Activated CD4-positive, alpha-beta memory T cell treated with anti-CD3 and anti-CD28 coated beads, Interleukin-2, amount 10 ng/mL, durations not matched to agents 7 days and 5 days (primary cell): Measurements from ENCODE around the gene BBC3. TPM values are rescaled to one million over a fixed set of nuclear protein-coding genes. Genes with fewer than 3 reads are reported as not detected.

Source experiments
- CTCF ChIA-PET: fragments of 350-600 bp; sonication (Branson Sonifier 250); formaldehyde crosslinking; loops from one replicate; lab custom pipeline; 2021; ENCODE audit warnings: antibody characterized with exemption, inconsistent platforms; lab: Charles Lee
- POLR2A ChIA-PET: fragments of 350-600 bp; sonication (Branson Sonifier 250); formaldehyde crosslinking; loops from one replicate; lab custom pipeline; 2021; ENCODE audit warnings: antibody characterized with exemption; lab: Charles Lee
- DNase-seq: peaks from one replicate; pipeline ENCODE4 v3.0.0-alpha.2; 2020
- H3K27ac Mint-ChIP-seq: one replicate; pipeline ENCODE4 v1.8.0; 2021; ENCODE audit warnings: mild to moderate bottlenecking, mixed read lengths
- H3K27me3 Mint-ChIP-seq: one replicate; pipeline ENCODE4 v1.8.0; 2021; ENCODE audit warnings: mixed read lengths
- H3K36me3 Mint-ChIP-seq: one replicate; pipeline ENCODE4 v1.8.0; 2021; ENCODE audit warnings: low read depth, mixed read lengths
- H3K4me1 Mint-ChIP-seq: one replicate; pipeline ENCODE4 v1.8.0; 2021; ENCODE audit warnings: mixed read lengths
- H3K4me3 Mint-ChIP-seq: one replicate; pipeline ENCODE4 v1.8.0; 2021; ENCODE audit warnings: mild to moderate bottlenecking, mixed read lengths
- H3K9me3 Mint-ChIP-seq: one replicate; pipeline ENCODE4 v1.8.0; 2021; ENCODE audit warnings: mixed read lengths
- total RNA-seq, 2 experiments: library from RNA; stranded (reverse); gene quantifications; one replicate each; pipeline ENCODE4 v1.2.3, GENCODE V29; 2021

BBC3 gene
- total RNA-seq, 2 experiments from 2014 or later, result 17.3 to 19.0 TPM

GRCh38 chr19:47176071-47176626, 54.9 kb downstream of the BBC3 start:
- POLR2A ChIA-PET, result interaction anchor here (0.7 to 2.6 kb wide), 7 partner anchors 9 to 327 kb away, joined by 3 to 20 read pairs (median 4); no protein-coding TSS in a partner anchor
- Mint-ChIP-seq H3K27me3 (no peaks in the 10 kb centered on the region), H3K27ac (peak overlapping the region; percentile 81), H3K9me3 (no peaks in the 10 kb centered on the region), H3K36me3 (peaks cover 66% of the 10 kb centered on the region), H3K4me3 (no peak overlapping the region), H3K4me1 (peaks cover 57% of the 10 kb centered on the region)
- DNase-seq, result no peak
- CTCF ChIA-PET, result interaction anchor here (1.0 to 1.3 kb wide), 2 partner anchors 10 to 68 kb away, joined by 4 to 6 read pairs; no protein-coding TSS in a partner anchor

GRCh38 chr19:47172666-47173455, 58.1 kb downstream of the BBC3 start:
- POLR2A ChIA-PET, result interaction anchor here (0.6 kb wide), 1 partner anchor 76 kb away, joined by 4 read pairs; no protein-coding TSS in a partner anchor
- H3K9me3 Mint-ChIP-seq, result no peaks in the 10 kb centered on the region
- CTCF ChIA-PET, result interaction anchor here (0.9 kb wide), 1 partner anchor 13 kb away, joined by 4 read pairs; no protein-coding TSS in a partner anchor
- H3K4me1 Mint-ChIP-seq, result peaks cover 34% of the 10 kb centered on the region
- no peaks in the 10 kb centered on the region for H3K27me3 Mint-ChIP-seq
- no peak overlapping the region for H3K27ac Mint-ChIP-seq
- H3K4me3 Mint-ChIP-seq, result no peak overlapping the region
- peaks cover 69% of the 10 kb centered on the region for H3K36me3 Mint-ChIP-seq
- DNase-seq, result no peak

Other genes starting within 250 kb of the BBC3 start
- gene NPAS1, start 211.4 kb downstream of the BBC3 start, total RNA-seq, result under 1 TPM; 0.20 to 0.48 TPM
- gene TMEM160, start 182.6 kb downstream of the BBC3 start, total RNA-seq, result 10 to 100 TPM; 56.2 to 56.3 TPM
- gene ZC3H4, start 117.4 kb downstream of the BBC3 start, total RNA-seq, result 100 to 1,000 TPM in 1 of 2 experiments, 10 to 100 TPM in 1; 98.3 to 104 TPM
- 100 to 1,000 TPM; 150 TPM for gene SAE1, start 100.4 kb downstream of the BBC3 start, total RNA-seq
- gene CCDC9, start 25.3 kb upstream of the BBC3 start, total RNA-seq, result 10 to 100 TPM; 29.9 to 30.2 TPM
- 10 to 100 TPM; 12.6 to 13.9 TPM for gene INAFM1, start 43.7 kb upstream of the BBC3 start, total RNA-seq
- gene C5AR1, start 78.7 kb upstream of the BBC3 start, total RNA-seq, result not detected
- 1 to 10 TPM; 4.7 to 5.5 TPM for gene C5AR2, start 101.0 kb upstream of the BBC3 start, total RNA-seq
- gene DHX34, start 118.1 kb upstream of the BBC3 start, total RNA-seq, result 10 to 100 TPM; 10.3 to 10.5 TPM
- gene MEIS3, start 188.3 kb upstream of the BBC3 start, total RNA-seq, result under 1 TPM in 1 of 2 experiments, not detected in 1; 0.18 TPM
- not detected for gene SLC8A2, start 240.7 kb upstream of the BBC3 start, total RNA-seq